T47D (cell line): ENCODE results near the gene UBE2L5.
"Not testable (repeated sequence)": the region's sequence is repeated elsewhere in the genome, so short reads cannot be mapped to it uniquely, and the experiment has no call there.

Experiments used
- DNase-seq, 2 experiments: peaks; one replicate each; pipeline versions ENCODE4 v3.0.0 to v3.0.0-alpha.2; 2011 to 2012; ENCODE audit warnings: low read depth in 1 of 2, low spot score in 1 of 2
- JUND ChIP-seq: IDR thresholded peaks from 2 replicates; pipeline ENCODE4 v1.6.1; 2012; ENCODE audit warnings: low read depth
- in situ Hi-C: cut with HindIII; loops from 2 replicates; pipeline ENCODE4 v1.10.0; 2016; ENCODE audit warnings: low sequenced_read_pairs, low pct_unique_long_range_greater_than_20kb

UBE2L5 gene

GRCh38 chr13:30431269-30431940, 9.1 kb downstream of the UBE2L5 start:
- DNase-seq: peak in 1 of 2 experiments; percentile 30
- in situ Hi-C loops: no loop called here
- TF ChIP-seq JUND: no peak

- in situ Hi-C loops: no loop called here
- no peak for TF ChIP-seq JUND
- DNase-seq: no peak
Observed at GRCh38 chr13:30435911-30436451, 13.7 kb downstream of the UBE2L5 start.

- in situ Hi-C loops: no loop called here
- TF ChIP-seq JUND: no peak
Observed at GRCh38 chr13:30437177-30437576, 14.9 kb downstream of the UBE2L5 start.

GRCh38 chr13:30438286-30438685, 16.0 kb downstream of the UBE2L5 start:
- TF ChIP-seq JUND: no peak
- DNase-seq: no peak
- in situ Hi-C loops: no loop called here

More at GRCh38 chr13:30437177-30437576, 14.9 kb downstream of the UBE2L5 start:
- no peak for DNase-seq

GRCh38 chr13:30440910-30441703, 18.8 kb downstream of the UBE2L5 start:
- in situ Hi-C loops: no loop called here
- no peak for TF ChIP-seq JUND

GRCh38 chr13:30442926-30443325, 20.6 kb downstream of the UBE2L5 start:
- no peak for DNase-seq
- TF ChIP-seq JUND: no peak
- in situ Hi-C loops: no loop called here

More at GRCh38 chr13:30440910-30441703, 18.8 kb downstream of the UBE2L5 start:
- no peak for DNase-seq

GRCh38 chr13:30443491-30443890, 21.2 kb downstream of the UBE2L5 start:
- DNase-seq, in situ Hi-C loops: not testable (repeated sequence)

GRCh38 chr13:30443957-30444404, 21.7 kb downstream of the UBE2L5 start:
- TF ChIP-seq JUND: no peak
- in situ Hi-C loops: no loop called here

GRCh38 chr13:30446126-30446500, 23.8 kb downstream of the UBE2L5 start:
- TF ChIP-seq JUND: no peak
- DNase-seq: no peak
- in situ Hi-C loops: no loop called here

More at GRCh38 chr13:30443957-30444404, 21.7 kb downstream of the UBE2L5 start:
- DNase-seq: no peak

GRCh38 chr13:30448441-30448840, 26.1 kb downstream of the UBE2L5 start:
- no peak for TF ChIP-seq JUND
- in situ Hi-C loops: no loop called here
- DNase-seq: no peak

- no peak for TF ChIP-seq JUND
- in situ Hi-C loops: no loop called here
- no peak for DNase-seq
Observed at GRCh38 chr13:30450066-30450465, 27.8 kb downstream of the UBE2L5 start.

- in situ Hi-C loops, DNase-seq: not testable (repeated sequence)
Observed at GRCh38 chr13:30451476-30451875, 29.2 kb downstream of the UBE2L5 start.

GRCh38 chr13:30453727-30454126, 31.4 kb downstream of the UBE2L5 start:
- TF ChIP-seq JUND: no peak
- in situ Hi-C loops: no loop called here
- peak in 1 of 2 experiments; percentile 45 for DNase-seq
